HepG2 (cell line): Measurements from ENCODE around the gene PAK6. TPM values are rescaled to one million over a fixed set of nuclear protein-coding genes. Genes with fewer than 3 reads are reported as not detected.

ENCODE experiments used
- ATAC-seq: fragments of 200-7000 bp; cut with Tn5 transposase; 3 replicates; pipeline ENCODE4 v1.9.1; 2020; ENCODE audit warnings: mild to moderate bottlenecking, moderate library complexity
- BruUV-seq: library from RNA; stranded (reverse); fragments of 400-500 nt; replicated peaks from 2 replicates; lab custom pipeline; 2021; lab: Mats Ljungman, UMichigan
- CTCF ChIA-PET: fragments of 300-600 bp; formaldehyde crosslinking; extraction: SDS; loops from one replicate; lab custom pipeline; 2021; ENCODE audit warnings: low total read pairs, inconsistent platforms, low intra/inter-chr PET ratio; lab: Yijun Ruan, JAX
- POLR2A ChIA-PET: fragments of 350-600 bp; sonication (Branson Sonifier 250); formaldehyde crosslinking; loops from one replicate; lab custom pipeline; 2020; ENCODE audit warnings: antibody characterized with exemption, inconsistent platforms; lab: Yijun Ruan, JAX
- DNase-seq: peaks from one replicate; pipeline ENCODE4 v3.0.0-alpha.2; 2015; ENCODE audit warnings: low spot score
- FAIRE-seq: peaks from 3 replicates; lab custom pipeline; 2011; peaks lifted over from hg19 to GRCh38; lab: Jason Lieb, UNC
- H2AFZ ChIP-seq: one replicate; pipeline ENCODE4 v1.6.1; 2011; ENCODE audit warnings: low read length, inconsistent platforms
- H3K27ac ChIP-seq: fragments of 300-600 bp; 3 replicates; pipeline ENCODE4 v1.8.0; 2011; ENCODE audit warnings: mixed run types, mild to moderate bottlenecking, mixed read lengths, low read length, inconsistent platforms; ENCODE audit not compliant: insufficient read depth; ENCODE audit errors: extremely low read length
- H3K27me3 ChIP-seq, 2 experiments: fragments of 200-600 bp in 1 of 2; 2 replicates in 1 of 2; 3 replicates in 1 of 2; pipeline versions ENCODE4 v1.6.0 to v1.8.0; 2011; ENCODE audit warnings: low read length in 2 of 2, mild to moderate bottlenecking in 2 of 2, moderate library complexity in 2 of 2, inconsistent platforms in 1 of 2; ENCODE audit not compliant: insufficient read depth in 2 of 2, control insufficient read depth in 1 of 2
- H3K36me3 ChIP-seq, 2 experiments: fragments of 200-600 bp in 1 of 2; replicated peaks in 1 of 2; 2 replicates in 1 of 2; 3 replicates in 1 of 2; pipeline versions ENCODE4 v1.5.1 to v1.8.0; 2011; ENCODE audit warnings: low read length in 2 of 2, inconsistent platforms in 1 of 2; ENCODE audit not compliant: insufficient read depth in 2 of 2, control insufficient read depth in 1 of 2
- H3K4me1 ChIP-seq: 2 replicates; pipeline ENCODE4 v1.5.1; 2012; ENCODE audit warnings: low read length, inconsistent platforms; ENCODE audit not compliant: insufficient read depth
- H3K4me2 ChIP-seq: 2 replicates; pipeline ENCODE4 v1.6.0; 2011; ENCODE audit warnings: low read depth, low read length, inconsistent platforms
- H3K4me3 ChIP-seq, 3 experiments: fragments of 200-600 bp in 1 of 3; sonication (generic), shearing (Covaris generic) in 1 of 3; replicated peaks in 1 of 3; 2 replicates each; pipeline ENCODE4 v1.5.1; 2011 to 2016; ENCODE audit warnings: low read length in 3 of 3, inconsistent platforms in 2 of 3, low read depth in 2 of 3, mild to moderate bottlenecking in 2 of 3, control low read depth in 1 of 3, mixed read lengths in 1 of 3; ENCODE audit not compliant: insufficient read depth in 1 of 3
- H3K79me2 ChIP-seq: one replicate; pipeline ENCODE4 v1.6.1; 2011; ENCODE audit warnings: low read length, inconsistent platforms; ENCODE audit not compliant: insufficient read depth
- H3K9ac ChIP-seq: 2 replicates; pipeline ENCODE4 v1.6.0; 2011; ENCODE audit warnings: mild to moderate bottlenecking, low read depth, low read length, inconsistent platforms; ENCODE audit not compliant: insufficient read depth
- H3K9me3 ChIP-seq: 2 replicates; pipeline ENCODE4 v1.5.1; 2012; ENCODE audit warnings: mild to moderate bottlenecking, low read length
- H4K20me1 ChIP-seq: 2 replicates; pipeline ENCODE4 v1.6.0; 2011; ENCODE audit warnings: inconsistent platforms, mild to moderate bottlenecking, low read length, moderate library complexity; ENCODE audit not compliant: insufficient read depth
- AHR ChIP-seq: IDR thresholded peaks from 2 replicates; pipeline ENCODE4 v1.6.1; 2018; ENCODE audit warnings: missing genetic modification reagents, missing compliant biosample characterization
- ETV6 ChIP-seq: sonication (generic); formaldehyde crosslinking; conservative IDR thresholded peaks from 2 replicates; pipeline ENCODE4 v1.4.0; 2020; ENCODE audit warnings: missing genetic modification reagents
- KDM1A ChIP-seq: IDR thresholded peaks from 2 replicates; pipeline ENCODE4 v1.6.1; 2016; ENCODE audit warnings: missing compliant biosample characterization
- POLR2G ChIP-seq: fragments of 200-400 bp; formaldehyde crosslinking; IDR thresholded peaks from 2 replicates; pipeline ENCODE4 v1.6.1; 2018; ENCODE audit warnings: mild to moderate bottlenecking, low read depth, low read length, moderate library complexity
- SOX5 ChIP-seq: IDR thresholded peaks from 2 replicates; pipeline ENCODE4 v1.6.1; 2016; ENCODE audit warnings: borderline replicate concordance
- SP140L ChIP-seq: sonication (generic); formaldehyde crosslinking; IDR thresholded peaks from 2 replicates; pipeline ENCODE4 v1.4.0; 2020; ENCODE audit warnings: missing genetic modification reagents, borderline replicate concordance
- ZFP41 ChIP-seq: sonication (generic); formaldehyde crosslinking; IDR thresholded peaks from 2 replicates; pipeline ENCODE4 v1.4.0; 2020; ENCODE audit warnings: mild to moderate bottlenecking, missing genetic modification reagents, borderline replicate concordance
- ZFY ChIP-seq: sonication (generic); formaldehyde crosslinking; IDR thresholded peaks from 2 replicates; pipeline ENCODE4 v1.4.0; 2020; ENCODE audit warnings: missing genetic modification reagents
- ZNF549 ChIP-seq: sonication (generic); formaldehyde crosslinking; IDR thresholded peaks from 2 replicates; pipeline ENCODE4 v1.5.0; 2020; ENCODE audit warnings: missing genetic modification reagents
- ZNF569 ChIP-seq: sonication (generic); formaldehyde crosslinking; IDR thresholded peaks from 2 replicates; pipeline ENCODE4 v1.5.0; 2020; ENCODE audit warnings: mild to moderate bottlenecking, missing genetic modification reagents, moderate library complexity, borderline replicate concordance
- ZNF652 ChIP-seq: IDR thresholded peaks from 2 replicates; pipeline ENCODE4 v1.6.1; 2016; ENCODE audit warnings: low read depth, borderline replicate concordance
- ZSCAN29 ChIP-seq: sonication (generic); formaldehyde crosslinking; conservative IDR thresholded peaks from 2 replicates; pipeline ENCODE4 v1.4.0; 2020; ENCODE audit warnings: mild to moderate bottlenecking, missing genetic modification reagents
- WGBS: methylation state at CpG from one replicate; pipeline ENCODE4 v1.1.6; 2017; ENCODE audit warnings: low lambda C conversion rate; 5-methylcytosine and 5-hydroxymethylcytosine counted together
- in situ Hi-C: cut with HindIII; loops from 2 replicates; pipeline ENCODE4 v1.10.0; 2017; ENCODE audit warnings: low pct_unique_long_range_greater_than_20kb; ENCODE audit not compliant: extremely low pct_ligation_motif_present
- intact Hi-C: fragments of 100-400 bp; cut with micrococcal nuclease; formaldehyde crosslinking; loops from one replicate; pipeline ENCODE4 v1.10.0; 2022; ENCODE audit not compliant: unreplicated experiment
- polyA plus RNA-seq, 8 experiments: library from polyadenylated mRNA; depleted of rRNA in 3 of 8; stranded (reverse) in 7 of 8; unstranded in 1 of 8; fragments of >200 nt; fragmentation: Illumina TruSeq in 4 of 8; extraction: Trizol in 4 of 8; gene quantifications; 2 replicates each; pipeline versions ENCODE4 v1.2.1 to v1.2.3, GENCODE V29; 2011 to 2016; ENCODE audit warnings: low read depth in 4 of 8, missing spikeins in 1 of 8, mixed read lengths in 1 of 8; ENCODE audit not compliant: insufficient read depth in 1 of 8
- total RNA-seq, 5 experiments: library from RNA; depleted of rRNA; stranded (reverse); fragments of >200 nt; fragmentation: Illumina TruSeq; extraction: Trizol; gene quantifications; 2 replicates each; pipeline ENCODE4 v1.2.3, GENCODE V29; 2016; ENCODE audit warnings: low read depth in 1 of 5
- TF ChIP-seq, protein P1 (sequence below): sonication (generic); formaldehyde crosslinking; IDR thresholded peaks from 2 replicates; pipeline ENCODE4 v1.5.0; 2020; ENCODE audit warnings: mild to moderate bottlenecking, missing genetic modification reagents
- TF ChIP-seq, protein P2 (sequence below): sonication (generic); formaldehyde crosslinking; IDR thresholded peaks from 2 replicates; pipeline ENCODE4; 2020; ENCODE audit warnings: missing genetic modification reagents, mild to moderate bottlenecking, borderline replicate concordance
- TF ChIP-seq, protein P3 (sequence below): sonication (generic); formaldehyde crosslinking; IDR thresholded peaks from 2 replicates; pipeline ENCODE4 v1.4.0; 2020; ENCODE audit warnings: mild to moderate bottlenecking, missing genetic modification reagents

PAK6 gene
- total and polyA plus RNA-seq, 2 of the 13 experiments (the other 11 are each of a cell fraction or from before 2014, with no cell fraction given): 0.07 TPM; not detected in 1

DNA sequence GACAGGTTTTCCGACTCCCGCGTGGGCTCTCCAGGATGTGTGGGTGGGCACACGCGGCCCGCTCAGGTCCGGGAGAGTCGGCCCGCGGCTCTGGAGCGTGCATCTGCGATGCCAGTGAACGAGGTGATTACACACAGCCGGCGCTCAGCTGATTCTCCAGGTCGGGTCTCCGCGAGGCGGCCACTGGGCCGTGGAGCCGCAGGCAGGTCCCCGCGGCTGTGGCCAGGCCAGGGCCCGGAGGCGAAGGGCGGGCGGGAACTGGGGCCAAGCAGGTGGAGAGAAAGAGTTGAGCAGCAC lies 13.2 kb downstream of the PAK6 start (continued):
- TF ChIP-seq, protein P1, sequence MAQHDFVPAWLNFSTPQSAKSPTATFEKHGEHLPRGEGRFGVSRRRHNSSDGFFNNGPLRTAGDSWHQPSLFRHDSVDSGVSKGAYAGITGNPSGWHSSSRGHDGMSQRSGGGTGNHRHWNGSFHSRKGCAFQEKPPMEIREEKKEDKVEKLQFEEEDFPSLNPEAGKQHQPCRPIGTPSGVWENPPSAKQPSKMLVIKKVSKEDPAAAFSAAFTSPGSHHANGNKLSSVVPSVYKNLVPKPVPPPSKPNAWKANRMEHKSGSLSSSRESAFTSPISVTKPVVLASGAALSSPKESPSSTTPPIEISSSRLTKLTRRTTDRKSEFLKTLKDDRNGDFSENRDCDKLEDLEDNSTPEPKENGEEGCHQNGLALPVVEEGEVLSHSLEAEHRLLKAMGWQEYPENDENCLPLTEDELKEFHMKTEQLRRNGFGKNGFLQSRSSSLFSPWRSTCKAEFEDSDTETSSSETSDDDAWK (CRISPR knock-in tag): no peak
- no peak for TF ChIP-seq ETV6 (CRISPR knock-in tag)
- no peak for TF ChIP-seq KDM1A (CRISPR knock-in tag)
- TF ChIP-seq ZFP41 (CRISPR knock-in tag): no peak
- no peak for TF ChIP-seq POLR2G
- TF ChIP-seq ZNF549: no peak
- no peak for TF ChIP-seq ZNF652 (CRISPR knock-in tag)
- TF ChIP-seq AHR (CRISPR knock-in tag): no peak
- TF ChIP-seq SOX5 (CRISPR knock-in tag): no peak

DNA sequence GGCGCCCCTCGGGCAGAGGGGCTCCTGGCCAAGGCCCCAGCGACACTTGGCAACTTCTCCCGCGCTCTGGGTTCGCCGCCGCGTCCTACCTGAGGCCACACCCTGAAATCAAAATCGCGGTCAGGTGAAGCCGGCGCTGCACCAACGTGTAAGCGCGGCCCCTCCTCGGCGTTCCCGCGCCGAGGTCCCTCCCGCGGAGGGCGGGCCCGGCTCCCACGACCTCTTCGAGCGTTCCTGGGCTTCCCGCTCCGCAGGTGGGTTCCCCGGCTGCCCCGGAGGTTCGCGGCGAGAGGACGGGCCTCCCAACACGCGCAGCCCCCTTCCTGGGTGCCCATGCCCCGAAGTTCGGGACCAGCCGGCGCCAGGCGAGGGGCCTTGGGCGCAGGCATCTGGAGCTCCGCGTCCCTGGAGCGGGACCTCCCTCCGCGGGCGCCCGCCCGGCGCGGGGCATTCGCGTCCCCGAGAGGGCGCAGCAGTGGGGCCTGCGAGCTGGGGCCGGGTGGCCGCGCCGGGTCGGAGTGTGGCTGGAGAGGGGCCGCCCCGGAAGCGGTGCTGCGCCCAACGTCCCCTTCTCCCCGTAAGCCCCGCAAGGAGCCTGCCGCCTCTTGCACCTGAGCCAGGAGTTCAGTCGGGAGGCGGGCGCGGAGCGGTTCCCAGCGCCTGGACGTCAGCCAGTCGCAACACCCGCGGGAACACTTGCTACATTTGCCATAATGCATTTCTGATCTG lies 13.7 kb downstream of the PAK6 start:
- Histone ChIP-seq H3K27me3 (peaks cover 1 to 66% of the 10 kb centered on the region in 2 experiments; a peak in 4 of 5 replicates), H3K4me2 (peak overlapping the region; percentile 63), H3K36me3 (no peaks in the 10 kb centered on the region), H2AFZ (no peak overlapping the region), H3K27ac (no peak overlapping the region), H4K20me1 (no peaks in the 10 kb centered on the region), H3K4me1 (peaks cover 28% of the 10 kb centered on the region), H3K9ac (0 out of 2 replicates have a peak overlapping the region, but pooled peaks have one; percentile 11), H3K9me3 (no peaks in the 10 kb centered on the region), H3K79me2 (no peaks in the 10 kb centered on the region), H3K4me3 (peak overlapping the region; percentile 23 to 64 (median 42); a peak in 5 of 6 replicates)
- no TSS peak for BruUV-seq
- in situ Hi-C loops (no loop called here), intact Hi-C loops (no loop called here)
- ChIA-PET POLR2A (no interaction called here), CTCF (interaction anchor here (1.6 kb wide), 1 partner anchor 22 kb away, joined by 5 read pairs; no protein-coding TSS in a partner anchor)
- DNase-seq (no peak), FAIRE-seq (no peak), ATAC-seq (peak; percentile 63)
- 38% methylated on average over 23 of the region's 82 CpGs for WGBS
- TF ChIP-seq ZSCAN29 (no peak), SP140L (no peak), ZNF569 (CRISPR knock-in tag) (no peak), ZFY (CRISPR knock-in tag) (0 out of 2 replicates have a peak, but pooled peaks have one; percentile 17)
- TF ChIP-seq, protein P2, sequence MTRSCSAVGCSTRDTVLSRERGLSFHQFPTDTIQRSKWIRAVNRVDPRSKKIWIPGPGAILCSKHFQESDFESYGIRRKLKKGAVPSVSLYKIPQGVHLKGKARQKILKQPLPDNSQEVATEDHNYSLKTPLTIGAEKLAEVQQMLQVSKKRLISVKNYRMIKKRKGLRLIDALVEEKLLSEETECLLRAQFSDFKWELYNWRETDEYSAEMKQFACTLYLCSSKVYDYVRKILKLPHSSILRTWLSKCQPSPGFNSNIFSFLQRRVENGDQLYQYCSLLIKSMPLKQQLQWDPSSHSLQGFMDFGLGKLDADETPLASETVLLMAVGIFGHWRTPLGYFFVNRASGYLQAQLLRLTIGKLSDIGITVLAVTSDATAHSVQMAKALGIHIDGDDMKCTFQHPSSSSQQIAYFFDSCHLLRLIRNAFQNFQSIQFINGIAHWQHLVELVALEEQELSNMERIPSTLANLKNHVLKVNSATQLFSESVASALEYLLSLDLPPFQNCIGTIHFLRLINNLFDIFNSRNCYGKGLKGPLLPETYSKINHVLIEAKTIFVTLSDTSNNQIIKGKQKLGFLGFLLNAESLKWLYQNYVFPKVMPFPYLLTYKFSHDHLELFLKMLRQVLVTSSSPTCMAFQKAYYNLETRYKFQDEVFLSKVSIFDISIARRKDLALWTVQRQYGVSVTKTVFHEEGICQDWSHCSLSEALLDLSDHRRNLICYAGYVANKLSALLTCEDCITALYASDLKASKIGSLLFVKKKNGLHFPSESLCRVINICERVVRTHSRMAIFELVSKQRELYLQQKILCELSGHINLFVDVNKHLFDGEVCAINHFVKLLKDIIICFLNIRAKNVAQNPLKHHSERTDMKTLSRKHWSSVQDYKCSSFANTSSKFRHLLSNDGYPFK (CRISPR knock-in tag): no peak
- TF ChIP-seq, protein P3, sequence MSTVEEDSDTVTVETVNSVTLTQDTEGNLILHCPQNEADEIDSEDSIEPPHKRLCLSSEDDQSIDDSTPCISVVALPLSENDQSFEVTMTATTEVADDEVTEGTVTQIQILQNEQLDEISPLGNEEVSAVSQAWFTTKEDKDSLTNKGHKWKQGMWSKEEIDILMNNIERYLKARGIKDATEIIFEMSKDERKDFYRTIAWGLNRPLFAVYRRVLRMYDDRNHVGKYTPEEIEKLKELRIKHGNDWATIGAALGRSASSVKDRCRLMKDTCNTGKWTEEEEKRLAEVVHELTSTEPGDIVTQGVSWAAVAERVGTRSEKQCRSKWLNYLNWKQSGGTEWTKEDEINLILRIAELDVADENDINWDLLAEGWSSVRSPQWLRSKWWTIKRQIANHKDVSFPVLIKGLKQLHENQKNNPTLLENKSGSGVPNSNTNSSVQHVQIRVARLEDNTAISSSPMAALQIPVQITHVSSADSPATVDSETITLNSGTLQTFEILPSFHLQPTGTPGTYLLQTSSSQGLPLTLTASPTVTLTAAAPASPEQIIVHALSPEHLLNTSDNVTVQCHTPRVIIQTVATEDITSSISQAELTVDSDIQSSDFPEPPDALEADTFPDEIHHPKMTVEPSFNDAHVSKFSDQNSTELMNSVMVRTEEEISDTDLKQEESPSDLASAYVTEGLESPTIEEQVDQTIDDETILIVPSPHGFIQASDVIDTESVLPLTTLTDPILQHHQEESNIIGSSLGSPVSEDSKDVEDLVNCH (CRISPR knock-in tag): no peak
